SU-DHL-6 (cell line): ENCODE results near the gene YPEL4.

Experiments
- CTCF ChIP-seq: fragments of 200-600 bp; sonication (generic); IDR thresholded peaks from one replicate; pipeline ENCODE4 v1.5.1; 2017; ENCODE audit warnings: antibody characterized with exemption, mild to moderate bottlenecking, low read length, moderate library complexity; ENCODE audit not compliant: insufficient read depth, poor library complexity, severe bottlenecking
- EZH2phosphoT487 ChIP-seq: fragments of 200-600 bp; sonication (generic), shearing (Covaris generic); conservative IDR thresholded peaks from 2 replicates; pipeline ENCODE4 v1.6.1; 2018; ENCODE audit warnings: mild to moderate bottlenecking, antibody characterized with exemption, low read length, moderate library complexity, mixed read lengths

DNA sequence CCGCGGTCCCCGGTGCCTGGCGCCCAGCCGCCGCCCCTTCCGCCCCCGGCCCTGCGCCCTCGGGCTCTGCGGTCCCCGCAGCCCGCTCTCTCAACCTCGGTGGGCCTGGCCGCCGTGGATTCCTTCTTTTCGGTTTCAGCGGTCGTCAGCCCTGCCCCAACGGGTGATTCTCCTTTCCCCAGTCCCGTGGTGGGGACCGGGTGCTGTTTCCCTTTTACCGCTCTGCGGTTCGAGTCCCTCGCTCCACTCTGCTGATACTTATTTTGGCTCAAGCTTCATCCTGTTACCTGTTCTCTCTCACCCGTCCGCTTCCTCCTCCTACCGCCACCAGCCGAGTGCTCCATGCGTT, 18.7 kb upstream of the YPEL4 start:
- TF ChIP-seq CTCF (no peak), EZH2phosphoT487 (no peak)
